Activated CD8-positive, alpha-beta memory T cell treated with anti-CD3 and anti-CD28 coated beads for 48 hours (primary cell): ENCODE data around the gene HS3ST4.

Experiments used
- DNase-seq, 3 experiments: peaks; one replicate each; pipeline ENCODE4 v3.0.0-alpha.2; 2020; ENCODE audit warnings: low read depth in 2 of 3, low spot score in 2 of 3

HS3ST4 gene

GRCh38 chr16:25817876-25818275 is 126.1 kb downstream of the HS3ST4 start:
- no peak for DNase-seq

GRCh38 chr16:25823891-25824290 is 132.1 kb downstream of the HS3ST4 start:
- no peak for DNase-seq

DNA sequence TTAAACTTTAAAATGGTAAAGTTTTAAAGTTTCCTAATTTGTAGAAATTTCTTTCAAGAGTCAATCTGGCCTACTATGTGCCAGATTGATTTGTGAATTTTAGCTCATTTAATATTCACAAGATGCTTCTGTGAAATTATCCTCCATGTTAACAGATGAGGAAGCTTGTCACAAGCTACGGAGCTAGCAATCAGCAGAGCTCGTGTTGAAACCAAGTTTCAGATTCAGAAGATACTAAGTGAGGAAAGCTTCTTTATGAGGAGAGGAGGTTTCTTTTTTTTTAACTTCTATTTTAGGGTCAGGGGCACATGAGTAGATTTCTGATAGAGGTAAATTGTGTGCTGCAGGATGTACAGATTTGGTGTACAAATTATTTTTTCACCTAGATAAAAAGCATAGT is 135.9 kb downstream of the HS3ST4 start:
- no peak for DNase-seq

- DNase-seq, result no peak
Measured at GRCh38 chr16:25828510-25828909, 136.8 kb downstream of the HS3ST4 start.

DNA sequence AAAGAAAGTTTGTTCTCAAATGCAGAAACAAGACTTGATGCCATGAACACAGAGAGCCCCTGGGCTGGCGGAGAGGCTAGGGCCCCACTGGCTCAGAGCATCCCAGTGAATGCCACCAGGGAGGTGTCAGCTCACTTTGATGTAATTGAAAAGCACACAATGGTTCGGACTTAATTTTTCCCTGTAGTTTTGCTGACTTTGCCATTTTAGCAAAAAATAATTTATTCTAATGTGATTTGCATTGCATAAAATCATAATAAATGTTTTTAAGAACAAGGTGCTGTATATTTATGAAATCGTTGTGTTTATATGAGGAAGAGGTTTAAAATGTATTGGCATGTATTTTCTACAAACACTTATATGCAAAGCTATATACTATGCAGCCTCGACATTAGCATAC is 140.5 kb downstream of the HS3ST4 start:
- no peak for DNase-seq

- no peak for DNase-seq
Measured at GRCh38 chr16:25834101-25834500, 142.3 kb downstream of the HS3ST4 start.

DNA sequence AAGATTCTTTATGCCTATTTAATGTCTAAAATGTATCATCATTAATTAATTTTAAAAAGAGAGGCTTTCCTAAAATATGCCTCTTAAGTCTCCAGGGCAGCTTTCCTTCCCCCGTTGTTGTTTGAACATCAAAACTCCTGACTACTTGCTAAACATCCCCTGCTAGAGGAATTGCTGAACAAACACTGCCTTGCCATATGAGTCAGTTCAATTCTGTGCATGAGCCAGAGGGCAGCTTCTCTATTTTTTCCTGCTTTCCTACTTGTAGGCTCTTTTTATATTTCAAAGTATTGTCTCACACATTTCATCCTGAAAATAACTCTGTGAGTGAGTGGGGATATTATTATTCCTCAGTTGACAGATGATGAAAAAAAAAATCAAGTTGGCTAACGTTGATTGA is 143.4 kb downstream of the HS3ST4 start:
- no peak for DNase-seq

- DNase-seq, result peak in 1 of 3 experiments; percentile 2
Measured at GRCh38 chr16:25838724-25839186, 147.0 kb downstream of the HS3ST4 start.

- DNase-seq, result no peak
Measured at GRCh38 chr16:25841761-25842160, 150.0 kb downstream of the HS3ST4 start.

DNA sequence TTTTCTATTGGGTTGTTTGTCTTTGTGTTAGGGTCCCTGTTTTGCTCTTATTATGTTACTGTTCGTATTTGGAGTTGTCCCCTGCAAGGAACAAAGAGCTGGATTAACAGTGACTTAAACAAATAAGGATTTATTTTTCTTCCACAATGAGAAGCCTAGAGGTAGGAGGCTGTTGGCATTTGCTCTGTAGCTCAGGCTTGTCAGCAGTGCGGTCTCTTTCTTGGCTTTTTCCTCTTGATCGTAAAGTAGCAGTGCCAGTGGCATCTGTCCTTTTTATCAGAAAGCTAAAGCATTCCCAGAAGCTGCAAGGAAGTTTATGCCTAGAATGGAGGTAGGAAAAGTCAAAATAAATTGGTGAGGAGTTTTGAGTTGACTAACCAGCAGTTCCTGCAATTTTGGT is 154.1 kb downstream of the HS3ST4 start:
- no peak for DNase-seq

DNA sequence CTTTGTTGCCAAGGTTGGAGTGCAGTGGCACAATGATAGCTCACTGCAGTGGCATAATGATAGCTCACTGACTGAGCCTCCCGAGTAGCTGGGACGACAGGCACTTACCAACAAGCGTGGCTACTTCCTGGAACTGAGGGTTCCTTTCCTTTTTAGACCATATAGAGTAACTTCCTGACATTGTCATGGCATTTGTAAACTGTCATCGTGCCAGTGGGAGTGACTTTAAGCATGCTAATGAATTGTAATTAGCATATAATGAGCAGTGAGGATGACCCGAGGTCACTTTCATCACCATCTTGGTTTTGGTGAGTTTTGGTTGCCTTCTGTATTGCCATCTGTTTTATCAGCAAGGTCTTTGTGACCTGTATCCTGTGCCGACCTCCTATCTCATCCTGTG is 162.4 kb downstream of the HS3ST4 start:
- no peak for DNase-seq

GRCh38 chr16:25855063-25855462 is 163.3 kb downstream of the HS3ST4 start:
- DNase-seq, result no peak

DNA sequence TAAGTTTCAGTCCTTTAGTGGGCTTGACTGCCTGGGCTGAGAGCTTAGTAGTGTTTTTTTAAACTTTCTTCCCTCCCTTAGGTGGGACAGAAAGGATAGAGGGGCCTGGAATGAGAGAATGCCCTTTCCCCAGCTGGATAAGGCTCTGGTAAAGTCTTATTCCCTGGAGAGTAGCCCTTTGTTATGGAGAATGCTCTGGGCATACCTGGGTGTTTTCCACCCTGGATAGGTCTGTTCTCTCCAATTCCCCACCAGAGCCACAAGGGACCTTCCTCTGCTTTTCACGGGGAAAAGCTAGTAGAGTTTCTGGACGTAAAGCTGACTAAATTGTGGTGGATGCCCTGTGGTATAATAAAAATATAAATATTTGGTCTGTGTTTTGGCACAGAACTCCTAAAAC is 164.1 kb downstream of the HS3ST4 start:
- DNase-seq, result no peak

DNA sequence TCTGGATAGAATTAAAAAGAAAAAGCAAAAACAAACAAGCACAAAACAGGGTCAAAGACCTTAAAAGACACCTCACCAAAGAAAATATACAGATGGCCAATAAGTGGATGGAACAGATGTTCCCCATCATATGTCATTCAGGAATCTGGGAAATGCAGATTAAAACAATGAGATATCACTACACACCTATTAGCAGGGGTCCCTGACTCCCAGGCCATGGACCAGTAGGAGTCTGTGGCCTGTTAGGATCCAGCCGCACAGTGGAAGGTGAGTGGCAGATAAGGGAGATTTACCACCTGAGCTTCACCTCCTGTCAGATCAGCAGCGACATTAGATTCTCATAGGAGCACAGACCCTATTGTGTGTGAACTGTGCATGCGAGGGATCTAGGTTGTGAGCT is 167.9 kb downstream of the HS3ST4 start:
- DNase-seq, result no peak

DNA sequence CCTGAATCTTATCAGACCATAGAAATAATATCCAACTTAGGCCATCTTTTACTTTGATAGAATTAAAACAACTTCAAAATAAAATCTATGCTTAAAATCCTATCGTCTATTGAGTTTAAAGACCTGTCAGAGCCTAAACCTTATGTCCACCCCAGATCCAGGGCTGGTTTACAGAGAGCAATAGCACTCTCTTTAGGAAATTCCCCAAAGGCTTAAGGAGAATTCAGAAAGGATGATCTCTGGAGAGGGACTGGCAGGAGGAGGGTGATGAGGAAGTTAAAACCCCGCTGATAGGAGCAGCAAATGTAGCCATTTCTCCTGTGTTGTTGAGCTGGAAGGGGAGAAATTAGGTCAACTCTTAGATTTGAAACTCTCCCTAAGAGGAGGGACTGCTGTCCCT is 175.3 kb downstream of the HS3ST4 start:
- DNase-seq, result no peak

GRCh38 chr16:25868106-25868505 is 176.3 kb downstream of the HS3ST4 start:
- DNase-seq, result no peak

DNA sequence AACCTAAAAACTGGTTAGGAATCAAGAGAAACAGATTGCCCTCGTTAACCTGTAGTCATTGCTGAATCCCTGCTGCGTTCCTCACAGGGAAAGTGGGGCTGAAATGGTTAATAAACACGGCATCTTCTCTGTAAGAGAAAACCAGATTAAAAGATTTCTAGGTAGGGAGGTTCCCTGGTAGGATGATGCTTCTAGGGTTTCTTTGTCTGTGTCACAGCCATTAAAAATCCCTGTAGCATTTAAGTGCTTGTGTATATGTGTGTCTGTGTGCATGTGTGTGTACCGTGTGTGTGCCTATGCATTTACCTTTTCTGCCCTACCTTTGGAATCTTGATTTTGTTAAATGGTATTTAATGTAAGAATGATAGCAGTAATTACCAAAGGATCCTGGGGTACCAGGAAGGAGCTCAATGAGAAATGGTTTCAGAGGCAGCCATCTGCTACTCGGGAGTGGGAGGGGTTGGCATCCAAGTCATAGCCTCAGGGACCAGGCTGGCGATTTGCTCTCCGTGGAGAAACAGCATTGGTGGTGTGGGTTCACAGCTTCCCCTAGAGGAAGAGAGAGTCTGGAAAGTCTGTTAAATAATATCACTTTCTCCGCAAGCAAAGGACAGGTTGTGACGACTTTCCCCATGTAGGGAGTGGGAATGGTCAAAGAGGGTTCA is 177.1 kb downstream of the HS3ST4 start:
- no peak for DNase-seq

- DNase-seq, result no peak
Measured at GRCh38 chr16:25872369-25873070, 180.8 kb downstream of the HS3ST4 start.

DNA sequence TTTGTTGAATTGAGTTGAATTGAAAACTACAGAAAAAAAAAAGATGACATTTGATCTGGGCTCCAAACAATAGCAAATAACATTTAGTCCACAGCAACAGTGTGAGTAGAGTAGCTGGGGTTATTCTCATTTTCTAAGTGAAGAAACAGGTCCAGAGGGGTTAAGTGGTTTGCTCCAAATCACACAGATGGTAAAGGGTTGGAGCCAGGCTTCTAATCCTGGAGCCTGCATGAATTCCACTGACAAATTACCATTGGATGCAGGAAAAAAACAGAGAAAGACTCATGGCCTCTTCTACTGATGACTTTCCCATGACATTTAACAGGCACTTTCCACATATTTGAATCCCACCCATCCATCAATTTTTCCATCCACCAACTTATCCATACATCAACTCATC is 182.4 kb downstream of the HS3ST4 start:
- no peak for DNase-seq

- no peak for DNase-seq
Measured at GRCh38 chr16:25875956-25876598, 184.3 kb downstream of the HS3ST4 start.

DNA sequence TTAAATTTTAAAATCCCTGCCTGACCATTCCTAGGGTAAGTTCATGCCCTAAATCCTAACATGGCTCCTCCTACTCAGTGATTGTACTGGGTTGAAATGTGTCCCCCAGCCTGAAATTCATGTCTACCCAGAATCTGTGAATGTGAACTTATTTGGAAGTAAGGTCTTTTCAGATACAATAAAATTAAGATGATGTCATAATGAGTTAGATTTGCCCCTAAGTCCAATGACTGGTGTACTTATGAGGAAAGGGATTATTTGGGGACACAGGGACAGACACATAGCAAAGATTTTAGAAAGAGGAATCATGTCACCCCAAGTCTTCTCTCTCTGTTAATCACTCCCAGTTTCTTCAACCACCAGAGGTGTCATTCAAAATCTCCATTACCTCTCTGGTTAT is 185.3 kb downstream of the HS3ST4 start:
- no peak for DNase-seq

DNA sequence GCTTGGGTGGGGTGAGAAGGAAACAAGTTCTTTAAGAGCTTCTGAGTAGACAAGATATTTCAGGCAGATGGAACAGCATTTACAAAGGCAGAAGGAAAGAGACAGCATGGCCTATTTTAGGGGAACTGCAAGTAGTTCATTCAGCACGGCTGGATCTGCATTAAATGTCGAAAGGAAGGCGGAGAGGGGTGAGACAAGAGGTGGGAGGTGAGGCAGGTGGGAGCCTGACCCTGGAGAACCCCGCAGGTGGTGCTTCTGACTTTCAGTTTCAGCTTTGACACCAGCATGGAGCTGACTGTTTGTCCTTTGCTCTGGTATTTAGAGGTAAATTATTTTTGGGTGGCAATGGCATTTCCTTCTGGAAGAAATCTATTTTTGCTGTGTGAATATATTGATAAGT is 194.8 kb downstream of the HS3ST4 start:
- DNase-seq, result no peak
